ENCODE data around the gene NR4A3.

DNA sequence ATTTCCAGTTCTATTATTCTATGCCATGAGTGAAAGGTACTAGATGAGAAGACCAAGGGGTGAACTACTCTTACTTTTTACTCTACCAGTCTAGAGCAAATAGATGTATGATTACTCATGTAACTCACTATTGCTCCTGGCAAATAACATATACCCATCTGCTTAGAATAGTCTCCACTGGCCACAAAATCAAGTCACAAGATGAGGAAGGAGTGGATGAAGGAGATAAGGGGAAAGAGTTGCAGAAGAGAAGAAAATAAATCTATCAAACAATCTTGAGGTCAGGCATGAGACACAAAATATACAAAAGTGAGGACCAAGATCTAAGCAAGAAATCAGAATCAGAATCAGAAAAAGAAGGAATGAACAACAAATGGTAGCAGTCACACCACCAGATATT, 13.7 kb upstream of the NR4A3 start:
- TF ChIP-seq, protein P1, sequence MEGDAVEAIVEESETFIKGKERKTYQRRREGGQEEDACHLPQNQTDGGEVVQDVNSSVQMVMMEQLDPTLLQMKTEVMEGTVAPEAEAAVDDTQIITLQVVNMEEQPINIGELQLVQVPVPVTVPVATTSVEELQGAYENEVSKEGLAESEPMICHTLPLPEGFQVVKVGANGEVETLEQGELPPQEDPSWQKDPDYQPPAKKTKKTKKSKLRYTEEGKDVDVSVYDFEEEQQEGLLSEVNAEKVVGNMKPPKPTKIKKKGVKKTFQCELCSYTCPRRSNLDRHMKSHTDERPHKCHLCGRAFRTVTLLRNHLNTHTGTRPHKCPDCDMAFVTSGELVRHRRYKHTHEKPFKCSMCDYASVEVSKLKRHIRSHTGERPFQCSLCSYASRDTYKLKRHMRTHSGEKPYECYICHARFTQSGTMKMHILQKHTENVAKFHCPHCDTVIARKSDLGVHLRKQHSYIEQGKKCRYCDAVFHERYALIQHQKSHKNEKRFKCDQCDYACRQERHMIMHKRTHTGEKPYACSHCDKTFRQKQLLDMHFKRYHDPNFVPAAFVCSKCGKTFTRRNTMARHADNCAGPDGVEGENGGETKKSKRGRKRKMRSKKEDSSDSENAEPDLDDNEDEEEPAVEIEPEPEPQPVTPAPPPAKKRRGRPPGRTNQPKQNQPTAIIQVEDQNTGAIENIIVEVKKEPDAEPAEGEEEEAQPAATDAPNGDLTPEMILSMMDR (IDR thresholded peaks at IDR 0.05; ENCODE audit: low read length) = no peak
- TF ChIP-seq EZH2 (optimal IDR thresholded peaks at IDR 0.05; ENCODE audit: low read depth, low read length) = no peak
- no peak for TF ChIP-seq EZH2phosphoT487 (IDR thresholded peaks at IDR 0.05; ENCODE audit: low read length)
